Stimulated activated CD4-positive, alpha-beta T cell treated with anti-CD3 and anti-CD28 coated beads, TNF-alpha, amount 100 ng/mL, for 4 hours (primary cell): ENCODE measurements around the gene TMEM131.
"Not testable (repeated sequence)": the region's sequence is repeated elsewhere in the genome, so short reads cannot be mapped to it uniquely, and the experiment has no call there.

Experiments used
- DNase-seq, 3 experiments: peaks; one replicate each; pipeline ENCODE4 v3.0.0-alpha.2; 2020; ENCODE audit warnings: low read depth in 3 of 3

The TMEM131 gene

DNA sequence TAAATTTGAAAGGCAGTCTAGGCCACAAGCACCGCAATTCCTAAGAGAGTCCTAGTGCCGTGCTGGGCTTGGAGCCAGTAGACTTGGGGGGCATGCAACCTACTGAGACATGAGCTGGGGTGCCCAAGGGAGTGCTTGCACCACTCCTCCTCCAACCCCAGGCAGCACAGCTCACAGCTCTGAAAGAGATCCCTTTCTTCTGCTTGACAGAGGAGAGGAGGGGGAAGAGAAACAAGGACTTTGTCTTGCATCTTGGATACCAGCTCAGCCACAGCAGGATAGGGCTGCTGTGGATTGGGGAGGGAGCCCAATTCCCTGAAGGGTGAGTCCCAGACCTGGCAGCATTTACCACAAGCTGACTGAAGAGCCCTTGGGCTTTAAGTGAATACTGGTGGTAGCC, 134.6 kb downstream of the TMEM131 start:
- no peak for DNase-seq

DNA sequence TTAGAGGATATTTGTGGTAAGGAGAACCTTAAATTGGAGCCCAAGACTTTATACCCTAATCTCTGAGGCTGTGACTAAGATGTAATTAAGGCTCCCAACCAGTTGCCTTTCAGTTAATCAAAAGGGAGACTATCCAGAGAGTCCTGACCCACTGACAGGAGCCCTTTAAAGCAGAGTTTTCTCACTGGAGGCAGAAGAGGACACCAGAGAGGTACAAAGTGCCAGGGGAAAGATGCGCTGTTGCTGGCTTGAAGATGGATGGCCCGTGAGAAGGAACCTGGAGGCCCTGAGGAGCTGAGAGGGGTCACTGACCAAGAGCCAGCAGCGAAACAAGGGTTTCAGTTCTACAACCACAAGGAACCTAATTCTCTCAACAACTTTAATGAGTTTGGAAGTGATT, 137.3 kb downstream of the TMEM131 start:
- DNase-seq = no peak

DNA sequence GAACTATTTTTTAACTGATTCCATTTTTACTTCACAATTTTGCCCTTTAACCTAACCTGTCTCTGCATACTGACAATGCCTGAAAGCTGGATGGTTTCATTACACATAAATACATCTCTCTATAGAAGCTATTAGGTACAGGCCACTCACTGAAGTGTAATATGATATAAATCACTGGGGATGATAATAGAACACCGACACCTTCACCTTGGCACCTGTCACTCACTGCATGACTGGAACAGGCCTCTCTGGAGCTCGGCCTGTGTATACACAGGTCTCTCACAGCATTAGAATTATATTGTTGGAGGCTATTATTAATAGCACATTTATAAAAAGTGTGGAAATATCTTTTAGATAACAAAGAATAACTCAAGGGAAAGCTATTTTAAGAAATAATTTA, 138.2 kb downstream of the TMEM131 start:
- DNase-seq = no peak

DNA sequence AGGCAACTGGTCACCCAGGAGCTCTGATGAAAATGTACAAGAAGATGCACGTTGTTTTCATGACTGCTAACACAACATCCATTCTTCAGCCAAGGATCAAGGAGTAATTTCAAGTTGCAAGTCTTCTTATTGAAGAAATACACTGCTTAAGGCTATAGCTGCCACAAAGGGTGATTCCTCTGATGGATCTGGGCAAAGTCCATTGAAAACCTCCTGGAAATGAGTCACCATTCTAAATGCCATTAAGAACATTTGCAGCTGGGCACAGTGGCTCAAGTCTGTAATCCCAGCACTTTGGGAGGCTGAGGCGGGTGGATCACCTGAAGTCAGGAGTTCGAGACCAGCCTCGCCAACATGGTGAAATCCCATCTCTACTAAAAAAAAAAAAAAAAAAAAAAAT, 142.7 kb downstream of the TMEM131 start:
- not testable (repeated sequence) for DNase-seq

DNA sequence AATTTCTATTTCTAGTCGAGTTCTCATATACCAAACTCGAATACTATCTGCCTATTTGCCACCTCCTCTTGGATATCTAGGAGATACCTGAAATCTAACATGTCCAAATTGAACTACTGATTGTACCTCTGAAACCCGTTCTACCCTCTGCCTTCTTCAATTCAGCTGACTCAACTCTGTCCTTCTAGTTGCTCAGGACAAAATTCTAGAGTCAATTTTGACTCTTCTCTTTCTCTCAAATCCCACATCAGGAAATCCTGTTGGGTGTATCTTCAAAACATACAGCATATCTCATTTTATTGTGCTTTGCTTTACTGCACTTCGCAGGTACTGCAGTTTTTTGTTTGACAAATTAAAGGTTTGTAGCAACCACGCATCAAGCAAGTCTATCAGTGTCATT, 144.6 kb downstream of the TMEM131 start:
- no peak for DNase-seq

DNA sequence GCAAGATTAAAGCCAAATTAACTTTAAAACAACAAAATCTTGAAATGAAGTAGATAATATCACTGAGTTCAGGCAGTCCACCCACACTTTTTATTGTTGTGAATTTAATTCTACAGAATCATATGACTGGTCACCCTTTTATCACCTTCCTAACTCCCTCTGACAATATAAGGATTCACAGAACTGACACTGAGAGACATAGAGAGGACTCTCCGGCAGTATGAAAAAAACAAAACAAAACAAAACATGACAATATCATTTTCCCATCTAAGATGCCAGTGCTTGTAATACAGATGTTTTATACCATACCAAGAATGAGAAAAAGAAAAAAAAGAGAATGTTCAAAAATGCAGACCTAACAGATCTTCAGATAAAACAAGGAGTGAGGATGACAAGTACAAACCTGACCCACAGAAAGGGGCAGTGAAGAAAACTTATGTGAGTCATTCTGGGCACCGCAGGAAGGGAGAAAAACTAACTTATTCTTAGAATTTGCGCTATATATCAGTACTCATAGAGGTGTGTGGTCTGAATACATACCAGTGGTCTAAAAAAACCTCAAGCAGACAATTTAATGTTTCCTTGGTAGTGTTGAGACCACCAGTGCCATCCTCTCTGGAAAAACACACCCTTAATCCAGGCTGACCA, 145.7 kb downstream of the TMEM131 start:
- no peak for DNase-seq

DNA sequence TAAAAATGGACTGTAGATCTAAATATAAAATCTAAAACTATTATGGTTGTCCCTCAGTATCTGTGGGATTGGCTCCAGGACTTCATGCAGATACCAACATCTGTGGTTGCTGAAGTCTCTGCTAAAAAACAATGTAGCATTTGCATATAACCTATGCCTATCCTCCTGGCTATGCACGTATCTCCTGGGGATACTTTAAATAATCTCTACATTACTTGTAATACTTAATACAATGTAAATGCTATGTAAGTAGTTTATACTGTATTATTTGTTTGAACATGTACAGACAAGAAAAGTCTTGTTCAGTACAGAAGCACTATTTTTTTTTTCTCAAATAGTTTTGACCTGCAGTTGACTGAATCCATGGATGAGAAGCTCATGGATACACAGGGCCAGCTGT, 147.4 kb downstream of the TMEM131 start:
- DNase-seq = no peak

DNA sequence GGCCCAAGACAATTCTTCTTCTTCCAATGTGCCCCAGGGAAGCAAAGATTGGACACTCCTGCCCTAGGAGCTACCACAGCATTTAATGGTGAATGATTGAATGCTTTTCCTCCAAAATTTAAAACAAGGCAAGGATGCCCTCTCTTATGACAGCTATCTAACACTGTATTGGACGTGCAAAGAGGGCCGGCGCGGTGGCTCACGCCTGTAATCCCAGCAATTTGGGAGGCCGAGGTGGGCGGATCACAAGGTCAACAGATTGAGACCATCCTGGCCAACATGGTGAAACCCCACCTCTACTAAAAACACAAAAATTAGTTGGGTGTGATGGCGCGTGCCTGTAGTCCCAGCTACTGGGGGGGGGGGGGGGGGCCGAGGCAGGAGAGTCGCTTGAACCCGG, 149.0 kb downstream of the TMEM131 start:
- not testable (repeated sequence) for DNase-seq

DNA sequence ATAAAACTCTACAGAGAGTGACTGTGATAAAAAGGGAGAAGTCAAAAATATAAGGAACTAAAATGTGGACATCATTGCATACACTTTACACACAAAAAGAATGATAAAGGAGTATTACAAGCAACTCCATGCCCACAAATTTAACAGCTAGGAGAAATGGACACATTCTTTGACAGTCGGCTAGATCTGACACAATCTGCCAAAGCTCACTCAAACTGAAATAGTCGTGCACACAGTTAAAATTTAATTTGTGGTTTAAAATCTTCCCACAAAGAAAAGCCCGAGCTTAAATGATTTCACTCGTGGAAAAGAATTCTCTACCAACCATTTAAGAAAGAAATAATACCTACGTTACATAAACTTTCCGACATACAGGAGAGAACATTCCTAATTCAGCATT, 149.9 kb downstream of the TMEM131 start:
- no peak for DNase-seq

DNA sequence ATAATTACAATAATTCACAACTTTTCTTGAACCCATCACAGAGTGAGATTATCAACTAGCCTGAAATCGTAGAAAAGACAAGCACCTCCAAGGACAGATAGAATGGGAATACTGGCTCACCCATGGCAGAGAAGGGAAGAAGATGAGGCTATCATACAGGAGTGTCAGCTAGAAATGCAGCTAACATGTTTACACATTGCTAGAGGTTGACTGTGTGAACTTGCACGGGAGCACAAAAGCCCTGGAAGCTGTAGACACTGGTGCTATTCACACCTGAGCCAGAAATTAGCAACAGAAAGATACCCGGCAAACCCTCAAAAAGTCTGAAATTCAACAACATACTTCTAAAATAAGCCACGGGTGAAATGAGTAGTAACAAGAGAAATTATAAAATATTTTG, 150.6 kb downstream of the TMEM131 start:
- no peak for DNase-seq

DNA sequence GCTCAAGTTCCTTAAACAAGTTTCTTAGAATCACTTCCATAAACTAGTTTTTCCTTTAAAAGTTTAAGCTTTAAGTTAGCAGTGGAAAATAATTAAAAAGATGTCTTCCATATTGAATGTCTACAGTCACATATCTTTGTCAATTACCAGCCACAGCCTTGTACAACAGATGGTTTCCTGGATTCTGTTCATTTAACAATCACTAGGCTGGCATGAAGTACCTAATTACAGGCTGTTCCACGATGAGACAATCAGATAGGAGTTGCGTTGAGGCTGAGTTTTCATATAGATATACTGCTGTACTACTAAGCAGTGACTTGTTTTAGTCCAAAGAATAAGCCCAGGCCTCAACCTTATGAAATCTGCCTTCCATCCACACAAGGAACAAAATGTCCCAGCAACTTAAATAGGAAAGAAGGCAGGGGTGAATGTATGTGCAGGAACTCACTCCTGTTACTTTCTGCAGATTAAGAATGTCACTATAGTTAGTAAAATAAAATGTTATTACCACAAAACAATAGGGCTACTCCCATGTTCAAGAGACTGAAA, 151.4 kb downstream of the TMEM131 start:
- no peak for DNase-seq

DNA sequence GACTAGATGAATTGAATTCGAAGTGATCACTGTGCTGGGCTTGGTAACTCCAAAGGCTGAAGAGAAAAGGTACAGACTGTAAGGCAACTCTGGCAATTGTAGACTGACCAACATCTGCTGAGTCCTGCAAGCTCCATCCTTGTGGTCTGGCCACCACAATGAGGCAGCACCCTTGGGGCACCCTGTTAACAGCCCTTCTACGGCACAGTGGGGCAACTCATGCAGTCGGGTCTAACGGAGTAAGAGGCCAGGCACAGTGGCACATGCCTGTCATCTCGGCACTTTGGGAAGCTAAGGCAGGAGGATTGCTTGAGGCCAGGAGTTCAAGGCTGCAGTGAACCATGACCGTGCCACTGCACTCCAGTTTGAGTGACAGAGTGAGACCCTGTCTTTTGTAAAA, 155.6 kb downstream of the TMEM131 start:
- DNase-seq = no peak

DNA sequence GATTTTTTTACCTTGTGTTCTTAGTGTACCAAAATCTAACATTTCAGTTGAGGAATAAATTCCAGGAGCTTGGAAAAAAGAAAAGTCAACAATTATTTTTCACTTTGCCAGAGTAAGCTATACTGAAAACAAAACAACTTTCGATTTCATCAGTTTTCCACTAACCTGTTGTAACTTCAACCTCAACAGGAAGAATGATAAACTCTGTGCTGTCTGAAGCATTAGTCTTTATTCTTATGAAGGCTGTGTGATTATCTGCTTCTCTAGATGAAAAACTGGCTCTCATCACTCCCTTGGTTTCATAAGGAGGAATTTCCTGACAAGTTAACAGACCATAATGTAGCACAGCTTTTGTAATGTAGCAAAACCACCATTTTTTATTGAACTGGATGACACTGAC, 161.1 kb downstream of the TMEM131 start:
- no peak for DNase-seq

DNA sequence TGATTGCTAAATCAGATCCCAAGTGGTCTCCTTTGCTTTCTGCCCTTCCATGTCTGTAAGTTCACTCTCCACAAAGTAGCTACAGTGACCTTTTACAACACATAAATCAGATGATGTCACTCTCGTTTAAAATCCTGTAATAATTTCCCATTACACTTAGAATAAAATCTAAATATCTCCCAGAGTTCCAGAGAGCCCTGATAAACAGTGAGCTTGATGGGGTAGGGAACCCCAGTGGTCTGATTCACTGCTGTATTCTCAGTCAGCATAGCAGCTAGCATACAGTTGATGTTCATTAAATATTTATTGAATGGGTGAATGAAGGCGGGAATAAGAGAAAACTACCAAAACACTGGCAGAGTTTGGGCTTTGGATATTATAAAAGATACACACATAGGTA, 164.6 kb downstream of the TMEM131 start:
- no peak for DNase-seq

DNA sequence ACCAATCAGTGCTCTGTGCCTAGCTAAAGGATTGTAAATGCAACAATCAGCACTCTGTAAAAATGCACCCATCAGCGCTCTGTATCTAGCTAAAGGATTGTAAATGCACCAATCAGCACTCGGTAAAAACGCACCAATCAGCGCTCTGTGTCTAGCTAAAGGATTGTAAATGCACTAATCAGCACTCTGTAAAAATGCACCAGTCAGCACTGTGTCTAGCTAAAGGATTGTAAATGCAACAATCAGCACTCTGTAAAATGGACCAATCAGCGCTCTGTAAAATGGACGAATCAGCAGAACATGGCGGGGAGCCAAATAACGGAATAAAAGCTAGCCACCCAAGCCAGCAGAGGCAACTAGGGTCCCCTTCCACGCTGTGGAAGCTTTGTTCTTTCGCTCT, 166.5 kb downstream of the TMEM131 start:
- DNase-seq = not testable (repeated sequence)

DNA sequence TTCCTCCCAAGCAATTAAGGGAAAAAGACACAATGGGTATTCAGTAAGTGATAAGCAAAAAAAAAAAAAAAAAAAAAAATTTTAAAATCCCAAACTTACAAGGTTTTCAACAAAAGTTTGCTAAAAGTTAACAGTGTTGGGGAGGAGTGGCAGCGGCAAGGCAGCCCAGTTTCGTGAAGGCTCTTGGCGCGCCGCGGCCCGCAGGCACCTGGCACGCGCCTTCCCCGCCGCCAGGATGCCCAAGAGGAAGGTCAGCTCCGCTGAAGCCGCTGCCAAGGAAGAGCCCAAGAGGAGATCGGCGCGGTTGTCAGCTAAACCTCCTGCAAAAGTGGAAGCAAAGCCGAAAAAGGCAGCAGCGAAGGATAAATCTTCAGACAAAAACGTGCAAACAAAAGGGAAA, 168.7 kb downstream of the TMEM131 start:
- not testable (repeated sequence) for DNase-seq

DNA sequence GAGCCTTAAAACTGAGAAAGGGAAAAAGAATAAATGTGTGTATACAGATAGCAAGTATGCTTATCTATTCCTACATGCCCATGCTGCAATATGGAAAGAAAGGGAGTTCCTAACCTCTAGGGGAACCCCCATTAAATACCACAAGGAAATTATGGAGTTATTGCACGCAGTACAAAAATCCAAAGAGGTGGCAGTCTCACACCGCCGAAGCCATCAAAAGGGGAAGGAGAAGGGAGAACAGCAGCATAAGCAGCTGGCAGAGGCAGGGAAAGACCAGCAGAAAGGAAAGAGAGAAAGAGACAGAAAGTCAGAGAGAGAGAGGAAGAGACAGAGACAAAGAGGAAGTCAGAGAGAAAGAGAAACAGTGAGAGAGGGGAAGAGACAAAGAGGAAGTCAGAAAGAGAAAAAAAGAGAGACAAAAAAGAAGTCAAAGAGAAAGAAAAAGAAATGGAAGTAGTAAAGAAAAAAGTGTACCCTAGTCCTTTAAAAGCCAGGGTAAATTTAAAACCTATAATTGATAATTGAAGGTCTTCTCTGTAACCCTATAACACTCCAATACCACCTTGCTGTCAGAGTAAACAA, 169.4 kb downstream of the TMEM131 start:
- DNase-seq = not testable (repeated sequence)

DNA sequence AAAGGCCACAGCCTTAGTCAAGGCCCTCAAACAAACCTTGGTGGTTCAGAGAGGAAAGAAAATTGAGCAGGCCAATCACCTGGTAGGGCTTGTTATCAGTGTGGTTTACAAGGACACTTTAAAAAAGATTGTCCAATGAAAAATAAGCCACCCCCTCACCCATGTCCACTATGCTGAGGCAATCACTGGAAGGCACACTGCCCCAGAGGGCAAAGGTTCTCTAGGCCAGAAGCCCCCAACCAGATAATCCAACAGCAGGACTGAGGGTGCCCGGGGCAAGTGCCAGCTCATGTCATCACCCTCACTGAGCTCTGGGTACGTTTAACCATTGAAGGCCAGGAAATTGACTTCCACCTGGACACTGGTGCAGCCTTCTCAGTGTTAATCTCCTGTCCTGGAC, 171.7 kb downstream of the TMEM131 start:
- DNase-seq = not testable (repeated sequence)

DNA sequence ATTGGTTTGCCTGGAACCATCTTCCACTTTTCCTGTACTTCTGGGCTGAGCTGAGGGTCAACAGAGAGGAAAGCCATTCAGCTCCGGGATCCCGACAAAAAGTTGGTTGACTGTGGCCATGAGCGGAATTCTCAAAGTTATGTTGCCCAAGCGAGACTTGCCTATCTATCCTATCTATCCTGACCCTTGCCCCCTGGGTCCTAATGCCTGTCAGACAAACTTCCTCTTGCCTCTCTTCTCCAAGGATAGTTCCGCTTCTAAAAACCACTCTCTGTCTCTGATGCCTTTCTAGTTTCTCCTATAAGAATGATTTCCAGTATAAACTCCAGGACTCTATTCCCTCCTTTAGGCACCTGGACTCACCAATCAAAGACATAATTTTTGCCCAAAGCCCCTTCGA, 173.9 kb downstream of the TMEM131 start:
- DNase-seq = not testable (repeated sequence)

DNA sequence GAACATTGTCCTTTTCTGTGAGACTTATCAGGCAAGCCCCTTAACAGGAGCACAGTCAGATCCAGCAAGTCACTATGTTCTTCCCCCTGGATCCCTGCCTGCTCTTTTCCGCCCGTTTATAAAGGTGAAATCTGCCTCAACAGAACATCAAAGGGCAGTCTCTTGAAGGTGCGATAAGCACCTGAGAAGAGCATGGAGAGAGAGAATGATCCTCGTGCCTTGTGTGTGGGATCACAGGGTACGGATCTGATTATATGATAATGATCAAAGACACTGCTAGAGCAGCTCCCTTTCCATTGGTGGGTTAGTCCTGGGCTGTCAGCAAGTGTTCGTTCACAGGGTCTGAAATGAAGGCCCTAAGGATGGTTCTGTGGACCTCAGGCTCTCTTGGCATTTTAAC, 176.0 kb downstream of the TMEM131 start:
- no peak for DNase-seq

DNA sequence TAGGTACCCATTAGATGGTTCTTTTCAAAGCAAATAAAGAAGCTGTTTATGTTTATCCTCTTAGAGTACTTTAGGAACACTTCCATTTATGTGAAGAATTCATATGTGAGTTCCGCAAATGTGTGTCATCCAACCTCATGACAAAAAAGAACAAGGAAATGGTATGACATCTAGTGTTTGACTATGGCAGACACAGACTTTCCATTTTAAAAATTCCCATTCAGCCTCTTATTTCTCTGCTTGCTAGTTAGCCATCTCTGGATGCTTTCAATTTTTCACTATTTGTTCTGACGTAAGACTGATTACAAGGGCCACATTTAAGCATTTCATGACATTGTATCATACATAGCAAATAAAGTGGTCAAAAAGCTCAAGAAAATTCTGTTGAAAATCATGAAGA, 179.3 kb downstream of the TMEM131 start:
- no peak for DNase-seq

DNA sequence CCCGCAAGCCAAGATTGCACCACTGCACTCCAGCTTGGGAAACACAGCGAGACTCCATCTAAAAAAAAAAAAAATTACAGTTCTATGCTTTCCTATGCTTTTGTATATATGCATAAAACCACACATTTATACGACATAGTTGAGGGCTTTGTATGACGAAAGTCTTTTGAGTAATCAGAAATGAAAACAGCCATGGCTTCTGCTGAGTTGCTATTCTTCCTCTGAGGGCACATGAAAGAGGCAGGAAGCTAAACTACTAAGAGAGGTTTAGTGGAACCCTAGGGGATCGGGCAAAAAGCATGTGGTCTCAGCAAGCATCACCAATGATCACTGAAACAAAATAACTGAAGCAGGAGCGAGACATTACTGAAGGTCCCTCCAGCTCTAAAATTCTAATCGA, 182.8 kb downstream of the TMEM131 start:
- DNase-seq = no peak

DNA sequence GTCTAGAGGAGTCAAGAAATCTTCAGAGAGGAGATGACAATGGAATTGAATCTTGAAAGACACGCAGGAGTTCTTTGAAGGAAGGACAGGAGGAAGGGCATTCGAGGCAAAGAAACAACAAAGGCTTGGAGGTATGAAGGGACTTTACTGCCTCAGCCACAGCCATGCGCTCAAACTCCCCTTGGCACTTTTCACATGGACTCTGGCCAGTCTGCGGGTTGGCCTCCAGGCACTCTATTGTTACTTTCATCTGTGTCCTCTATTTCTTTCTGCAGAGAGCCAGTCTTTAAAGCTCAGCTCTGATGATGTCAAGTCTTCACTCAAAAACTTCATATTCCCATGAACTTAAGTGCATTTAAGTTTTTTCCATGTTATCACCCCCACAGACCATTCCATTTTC, 186.9 kb downstream of the TMEM131 start:
- DNase-seq = no peak
